ENCODE results near the gene SUDS3.

GRCh38 chr12:118356809-118357256 is 19.5 kb upstream of the SUDS3 start:
- TF ChIP-seq CTCF (IDR thresholded peaks at IDR 0.05; ENCODE audit: insufficient read depth, low read length) (no peak), POLR2AphosphoS5 (IDR thresholded peaks at IDR 0.05; ENCODE audit: low read depth) (no peak), REST (IDR thresholded peaks at IDR 0.05; ENCODE audit: insufficient replicate concordance, low read depth) (no peak)

All from HL-60 (cell line).